Measurements from ENCODE around the gene SLC4A1.

The SLC4A1 gene

GRCh38 chr17:44220213-44221083, 47.5 kb downstream of the SLC4A1 start:
- DNase-seq (ENCODE audit: low read depth): peak; percentile 53

GRCh38 chr17:44219616-44220212, 48.2 kb downstream of the SLC4A1 start, which contains the start of gene UBTF:
Gene UBTF, minus strand, starts transcription at chr17:44219675. Its CDS starts 1,446 bp downstream, at chr17:44218229.
- DNase-seq (ENCODE audit: low read depth): peak; percentile 75

- peak; percentile 72 for DNase-seq (ENCODE audit: low read depth)
Measured at GRCh38 chr17:44219108-44219615, 48.8 kb downstream of the SLC4A1 start.

- peak; percentile 92 for DNase-seq (ENCODE audit: low read depth)
Measured at GRCh38 chr17:44218344-44219107, 49.4 kb downstream of the SLC4A1 start.

GRCh38 chr17:44217738-44218343, 50.1 kb downstream of the SLC4A1 start:
- DNase-seq (ENCODE audit: low read depth): no peak

- no peak for DNase-seq (ENCODE audit: low read depth)
Measured at GRCh38 chr17:44216694-44217093, 51.2 kb downstream of the SLC4A1 start.

GRCh38 chr17:44216173-44216572, 51.8 kb downstream of the SLC4A1 start:
- DNase-seq (ENCODE audit: low read depth): no peak

- no peak for DNase-seq (ENCODE audit: low read depth)
Measured at GRCh38 chr17:44214896-44215295, 53.0 kb downstream of the SLC4A1 start.

- no peak for DNase-seq (ENCODE audit: low read depth)
Measured at GRCh38 chr17:44214230-44214494, 53.8 kb downstream of the SLC4A1 start.

GRCh38 chr17:44213403-44214229, 54.3 kb downstream of the SLC4A1 start:
- no peak for DNase-seq (ENCODE audit: low read depth)

GRCh38 chr17:44212507-44213402, 55.2 kb downstream of the SLC4A1 start:
- no peak for DNase-seq (ENCODE audit: low read depth)

GRCh38 chr17:44211281-44212265, 56.4 kb downstream of the SLC4A1 start:
- DNase-seq (ENCODE audit: low read depth): no peak

GRCh38 chr17:44210342-44211192, 57.4 kb downstream of the SLC4A1 start:
- peak; percentile 85 for DNase-seq (ENCODE audit: low read depth)

GRCh38 chr17:44209786-44210341, 58.1 kb downstream of the SLC4A1 start:
- DNase-seq (ENCODE audit: low read depth): no peak

GRCh38 chr17:44207743-44208142, 60.2 kb downstream of the SLC4A1 start:
- no peak for DNase-seq (ENCODE audit: low read depth)

GRCh38 chr17:44207319-44207718, 60.6 kb downstream of the SLC4A1 start:
- no peak for DNase-seq (ENCODE audit: low read depth)

- DNase-seq (ENCODE audit: low read depth): no peak
Measured at GRCh38 chr17:44206825-44207155, 61.1 kb downstream of the SLC4A1 start.

All from EH (cell line).